GM12878 (cell line): Measurements from ENCODE around the gene MRPS15. TPM values are rescaled to one million over a fixed set of nuclear protein-coding genes. Genes with fewer than 3 reads are reported as not detected.

Source experiments
- ATAC-seq: fragments of 200-7000 bp; cut with Tn5 transposase; 3 replicates; pipeline ENCODE4 v1.9.1; 2020; ENCODE audit warnings: mild to moderate bottlenecking, moderate library complexity
- BruUV-seq: library from RNA; stranded (reverse); fragments of 400-500 nt; replicated peaks from 2 replicates; lab custom pipeline; 2021; lab: Mats Ljungman, UMichigan
- CTCF ChIA-PET: fragments of 300-600 bp; sonication (Branson Sonifier 250); formaldehyde crosslinking; extraction: SDS; loops from one replicate; lab custom pipeline; 2021; ENCODE audit warnings: inconsistent platforms; lab: Yijun Ruan, JAX
- POLR2A ChIA-PET: fragments of 350-600 bp; formaldehyde crosslinking; extraction: SDS; loops from one replicate; lab custom pipeline; 2021; ENCODE audit warnings: inconsistent platforms; lab: Charles Lee
- RAD21 ChIA-PET: fragments of 300-600 bp; sonication (Branson Sonifier 250); formaldehyde crosslinking; loops from one replicate; lab custom pipeline; 2023; ENCODE audit warnings: antibody characterized with exemption; ENCODE audit not compliant: unreplicated experiment; lab: Charles Lee
- SMC1A ChIA-PET: fragments of 300-600 bp; sonication (Branson Sonifier 250); formaldehyde crosslinking; loops from one replicate; lab custom pipeline; 2023; ENCODE audit not compliant: unreplicated experiment, uncharacterized antibody; lab: Charles Lee
- DNase-seq: peaks from one replicate; pipeline ENCODE4 v3.0.0-alpha.2; 2011; ENCODE audit warnings: low read depth, low spot score
- FAIRE-seq: peaks from 3 replicates; lab custom pipeline; 2011; peaks lifted over from hg19 to GRCh38; lab: Jason Lieb, UNC
- H2AFZ ChIP-seq: 2 replicates; pipeline ENCODE4 v1.6.0; 2011; ENCODE audit warnings: low read depth, low read length, control low read depth; ENCODE audit not compliant: control insufficient read depth
- H3K27ac ChIP-seq: 2 replicates; pipeline ENCODE4 v1.5.1; 2011; ENCODE audit warnings: control low read depth; ENCODE audit not compliant: control insufficient read depth, insufficient read depth
- H3K27me3 ChIP-seq, 2 experiments: replicated peaks in 1 of 2; 2 replicates each; pipeline versions ENCODE4 v1.6.0 to v1.6.1; 2011; ENCODE audit warnings: low read length in 1 of 2; ENCODE audit not compliant: control insufficient read depth in 2 of 2, insufficient read depth in 2 of 2
- H3K36me3 ChIP-seq, 2 experiments: 2 replicates each; pipeline ENCODE4 v1.5.1; 2011; ENCODE audit warnings: low read length in 1 of 2; ENCODE audit not compliant: control insufficient read depth in 2 of 2, insufficient read depth in 2 of 2
- H3K4me1 ChIP-seq: 2 replicates; pipeline ENCODE4 v1.6.1; 2011; ENCODE audit warnings: mild to moderate bottlenecking, low read length, moderate library complexity, mixed read lengths; ENCODE audit not compliant: control insufficient read depth, insufficient read depth
- H3K4me2 ChIP-seq: 2 replicates; pipeline ENCODE4 v1.6.0; 2011; ENCODE audit warnings: control low read depth; ENCODE audit not compliant: control insufficient read depth, insufficient read depth
- H3K4me3 ChIP-seq: fragments of 200-600 bp; sonication (generic); 2 replicates; pipeline ENCODE4 v1.5.1; 2016
- H3K79me2 ChIP-seq: 2 replicates; pipeline ENCODE4 v1.6.0; 2011; ENCODE audit warnings: low read length; ENCODE audit not compliant: control insufficient read depth, insufficient read depth
- H3K9ac ChIP-seq: 2 replicates; pipeline ENCODE4 v1.8.0; 2011; ENCODE audit warnings: low read length, control low read depth, mixed read lengths; ENCODE audit not compliant: control insufficient read depth, insufficient read depth
- H3K9me3 ChIP-seq: replicated peaks from 3 replicates; pipeline ENCODE4 v1.5.1; 2011; ENCODE audit warnings: mild to moderate bottlenecking, low read length; ENCODE audit not compliant: control insufficient read depth, insufficient read depth
- H4K20me1 ChIP-seq: 2 replicates; pipeline ENCODE4 v1.6.0; 2011; ENCODE audit not compliant: control insufficient read depth, insufficient read depth
- CREB1 ChIP-seq: IDR thresholded peaks from 2 replicates; pipeline ENCODE4 v1.6.1; 2012; ENCODE audit warnings: low read depth, mild to moderate bottlenecking, inconsistent platforms
- ETV6 ChIP-seq, 2 experiments: fragments of 450-650 bp in 1 of 2; IDR thresholded peaks in 1 of 2; conservative IDR thresholded peaks in 1 of 2; 2 replicates each; pipeline ENCODE4 v1.6.1; 2014; ENCODE audit warnings: antibody characterized with exemption in 1 of 2, borderline replicate concordance in 1 of 2, low read depth in 1 of 2, mild to moderate bottlenecking in 1 of 2, moderate library complexity in 1 of 2
- HDAC2 ChIP-seq: fragments of 200-600 bp; sonication (generic); IDR thresholded peaks from 2 replicates; pipeline ENCODE4 v1.6.1; 2017
- IRF5 ChIP-seq: fragments of 450-650 bp; IDR thresholded peaks from 2 replicates; pipeline ENCODE4 v1.6.1; 2017; ENCODE audit warnings: borderline replicate concordance
- NR2F1 ChIP-seq: fragments of 450-650 bp; conservative IDR thresholded peaks from 2 replicates; pipeline ENCODE4 v1.6.1; 2017; ENCODE audit warnings: mild to moderate bottlenecking
- SMC3 ChIP-seq: IDR thresholded peaks from 2 replicates; pipeline ENCODE4 v1.6.1; 2011; ENCODE audit warnings: low read length, improper control_type of control experiment, borderline replicate concordance
- ZBTB33 ChIP-seq: fragments of 450-650 bp; IDR thresholded peaks from 2 replicates; pipeline ENCODE4 v1.6.1; 2017; ENCODE audit warnings: mild to moderate bottlenecking
- WGBS: methylation state at CpG from one replicate; pipeline ENCODE4 v1.1.6; 2016; ENCODE audit warnings: low lambda C conversion rate; ENCODE audit not compliant: insufficient replicate concordance, insufficient coverage; ENCODE audit errors: missing lambda C conversion rate; 5-methylcytosine and 5-hydroxymethylcytosine counted together
- in situ Hi-C: fragments of 300-500 bp; cut with MboI; formaldehyde crosslinking; loops from 9 replicates; pipeline ENCODE4 v1.14.3; 2018; ENCODE audit warnings: mixed read lengths
- intact Hi-C: fragments of 100-400 bp; cut with micrococcal nuclease; formaldehyde crosslinking; loops from one replicate; pipeline ENCODE4 v1.14.2; 2022; ENCODE audit not compliant: unreplicated experiment
- polyA plus RNA-seq, 11 experiments: library from polyadenylated mRNA; depleted of rRNA in 4 of 11; unstranded in 6 of 11; stranded (reverse) in 5 of 11; fragments of >200 nt; fragmentation: Nextera tagmentation in 4 of 11; fragmentation: Illumina TruSeq in 1 of 11; extraction: Ambion mirVana in 4 of 11; extraction: Trizol in 1 of 11; gene quantifications; 1 replicate in 1 of 11; 2 replicates in 10 of 11; pipeline versions ENCODE4 v1.2.1 to v1.2.3, GENCODE V29; 2011 to 2016; ENCODE audit warnings: inconsistent platforms in 2 of 11, missing spikeins in 2 of 11, low read depth in 1 of 11
- total RNA-seq, 4 experiments: library from RNA; depleted of rRNA in 3 of 4; stranded (reverse); fragments of >200 nt in 3 of 4; fragmentation: Illumina TruSeq in 1 of 4; extraction: Trizol in 1 of 4; gene quantifications; 2 replicates each; pipeline versions ENCODE4 v1.2.1 to v1.2.3, GENCODE V29; 2013 to 2021

Gene MRPS15
- total and polyA plus RNA-seq, 10 of the 15 experiments (the other 5 are each of a cell fraction or from before 2014, with no cell fraction given) = 41.1 to 207 (median 107) TPM

- POLR2A ChIA-PET = interaction anchor here (1.0 kb wide), 1 partner anchor 22 kb away, joined by 4 read pairs; the partner anchor contains the start of gene OSCP1
- Histone ChIP-seq H3K9me3 (no peaks in the 10 kb centered on the region), H3K27me3 (no peaks in the 10 kb centered on the region), H4K20me1 (no peaks in the 10 kb centered on the region), H3K27ac (no peak overlapping the region), H3K4me2 (no peak overlapping the region), H3K79me2 (no peaks in the 10 kb centered on the region), H3K4me3 (no peak overlapping the region), H3K9ac (no peak overlapping the region), H3K4me1 (peaks cover 16% of the 10 kb centered on the region), H2AFZ (no peak overlapping the region), H3K36me3 (no peaks in the 10 kb centered on the region)
- CTCF ChIA-PET = no interaction called here
- TF ChIP-seq ZBTB33 (no peak), IRF5 (no peak), HDAC2 (no peak), NR2F1 (no peak), CREB1 (no peak), SMC3 (no peak), ETV6 (conservative IDR thresholded peaks at IDR 0.05 in 1 of 2, IDR thresholded peaks at IDR 0.05 in 1 of 2; ENCODE audit: borderline replicate concordance in 1 of 2, low read depth in 1 of 2) (no peak)
- intact Hi-C loops = no loop called here
- 48% methylated on average over 6 of the region's 6 CpGs for WGBS
- FAIRE-seq (no peak), ATAC-seq (no peak), DNase-seq (no peak)
- BruUV-seq = no TSS peak
- SMC1A ChIA-PET = no interaction called here
- RAD21 ChIA-PET = interaction anchor here (1.2 kb wide), 1 partner anchor 323 kb away, joined by 3 read pairs; no protein-coding TSS in a partner anchor
- in situ Hi-C loops = no loop called here
Observed at GRCh38 chr1:36472656-36473055, 8.5 kb upstream of the MRPS15 start.
